Liver (tissue), 9 donors: ENCODE data around the gene AKAP7. TPM values are rescaled to one million over a fixed set of nuclear protein-coding genes. Genes with fewer than 3 reads are reported as not detected.

Source experiments
- DNase-seq: peaks from one replicate; pipeline ENCODE4 v3.0.0-alpha.2; 2017; ENCODE audit warnings: low spot score
- H3K27ac ChIP-seq, 2 donors: one replicate each; pipeline ENCODE4 v1.7.0; 2013; ENCODE audit warnings: inconsistent platforms in 2 of 2, low read length in 2 of 2, control low read depth in 1 of 2, low read depth in 1 of 2, mild to moderate bottlenecking in 1 of 2
- H3K27me3 ChIP-seq, 4 donors: one replicate each; pipeline versions ENCODE4 v1.6.1 to v1.7.0; 2013; ENCODE audit warnings: low read length in 3 of 4, inconsistent platforms in 1 of 4, mild to moderate bottlenecking in 1 of 4, moderate library complexity in 1 of 4; ENCODE audit not compliant: control insufficient read depth in 4 of 4, insufficient read depth in 4 of 4
- H3K36me3 ChIP-seq, 4 donors: one replicate each; pipeline versions ENCODE4 v1.6.1 to v1.7.0; 2013; ENCODE audit warnings: low read length in 3 of 4, mild to moderate bottlenecking in 3 of 4, low read depth in 1 of 4, moderate library complexity in 1 of 4; ENCODE audit not compliant: control insufficient read depth in 4 of 4, insufficient read depth in 3 of 4
- H3K4me1 ChIP-seq, 4 donors: one replicate each; pipeline versions ENCODE4 v1.6.1 to v1.7.0; 2013; ENCODE audit warnings: low read length in 3 of 4, mild to moderate bottlenecking in 3 of 4, moderate library complexity in 1 of 4; ENCODE audit not compliant: control insufficient read depth in 4 of 4, insufficient read depth in 4 of 4
- H3K4me3 ChIP-seq, 3 donors: one replicate each; pipeline versions ENCODE4 v1.6.1 to v1.7.0; 2013; ENCODE audit warnings: low read length in 3 of 3, control low read depth in 1 of 3, low read depth in 1 of 3, mild to moderate bottlenecking in 1 of 3
- H3K9ac ChIP-seq, 2 donors: one replicate each; pipeline ENCODE4 v1.7.0; 2013; ENCODE audit warnings: low read length in 2 of 2, mild to moderate bottlenecking in 2 of 2, moderate library complexity in 2 of 2, control low read depth in 1 of 2, low read depth in 1 of 2
- H3K9me3 ChIP-seq, 4 donors: one replicate each; pipeline versions ENCODE4 v1.6.1 to v1.7.0; 2013; ENCODE audit warnings: low read length in 3 of 4; ENCODE audit not compliant: control insufficient read depth in 4 of 4
- ATF3 ChIP-seq: IDR thresholded peaks from 2 replicates; pipeline ENCODE4 v1.6.1; 2016; ENCODE audit warnings: antibody characterized with exemption
- FOXA1 ChIP-seq: IDR thresholded peaks from 2 replicates; pipeline ENCODE4 v1.6.1; 2016; ENCODE audit warnings: antibody characterized with exemption
- FOXA2 ChIP-seq: IDR thresholded peaks from 2 replicates; pipeline ENCODE4 v1.6.1; 2016; ENCODE audit warnings: antibody characterized with exemption
- GABPA ChIP-seq, 2 donors: IDR thresholded peaks in 1 of 2; conservative IDR thresholded peaks in 1 of 2; 2 replicates each; pipeline ENCODE4 v1.6.1; 2016; ENCODE audit warnings: antibody characterized with exemption in 2 of 2, mild to moderate bottlenecking in 1 of 2, moderate library complexity in 1 of 2
- HNF4A ChIP-seq, 2 donors: conservative IDR thresholded peaks; 2 replicates each; pipeline ENCODE4 v1.6.1; 2016; ENCODE audit warnings: antibody characterized with exemption in 2 of 2, mild to moderate bottlenecking in 2 of 2
- HNF4G ChIP-seq: IDR thresholded peaks from 2 replicates; pipeline ENCODE4 v1.6.1; 2016; ENCODE audit warnings: antibody characterized with exemption
- JUND ChIP-seq, 2 donors: IDR thresholded peaks; 2 replicates each; pipeline ENCODE4 v1.6.1; 2016; ENCODE audit warnings: antibody characterized with exemption in 2 of 2
- MAX ChIP-seq: IDR thresholded peaks from 2 replicates; pipeline ENCODE4 v1.6.1; 2016; ENCODE audit warnings: antibody characterized with exemption
- NR2F2 ChIP-seq: IDR thresholded peaks from 2 replicates; pipeline ENCODE4 v1.6.1; 2016; ENCODE audit warnings: antibody characterized with exemption
- RAD21 ChIP-seq, 2 donors: IDR thresholded peaks; 2 replicates each; pipeline ENCODE4 v1.6.1; 2016; ENCODE audit warnings: antibody characterized with exemption in 2 of 2, mild to moderate bottlenecking in 2 of 2
- REST ChIP-seq: IDR thresholded peaks from 2 replicates; pipeline ENCODE4 v1.6.1; 2016; ENCODE audit warnings: antibody characterized with exemption, mild to moderate bottlenecking
- RXRA ChIP-seq, 2 donors: IDR thresholded peaks; 2 replicates each; pipeline ENCODE4 v1.6.1; 2017 to 2018; ENCODE audit warnings: antibody characterized with exemption in 2 of 2, mild to moderate bottlenecking in 1 of 2
- SP1 ChIP-seq: IDR thresholded peaks from 2 replicates; pipeline ENCODE4 v1.6.1; 2018; ENCODE audit warnings: antibody characterized with exemption, mild to moderate bottlenecking
- TAF1 ChIP-seq: conservative IDR thresholded peaks from 2 replicates; pipeline ENCODE4 v1.6.1; 2016; ENCODE audit warnings: antibody characterized with exemption, mild to moderate bottlenecking
- YY1 ChIP-seq: IDR thresholded peaks from 2 replicates; pipeline ENCODE4 v1.6.1; 2016; ENCODE audit warnings: antibody characterized with exemption, mild to moderate bottlenecking
- WGBS: extraction: QIAGEN DNeasy Blood & Tissue Kit; methylation state at CpG from one replicate; pipeline ENCODE4 v1.1.7; 2013; 5-methylcytosine and 5-hydroxymethylcytosine counted together
- polyA plus RNA-seq, 2 donors: library from polyadenylated mRNA; stranded (reverse) in 1 of 2; unstranded in 1 of 2; fragments of 200-250 nt in 1 of 2; fragments of >200 nt in 1 of 2; fragmentation: Nextera tagmentation in 1 of 2; extraction: Ambion mirVana in 1 of 2; gene quantifications; one replicate each; pipeline versions ENCODE4 v1.2.1 to v1.2.3, GENCODE V29; 2013 to 2015
- total RNA-seq, 2 donors: library from RNA; depleted of rRNA; stranded (reverse); fragments of >200 nt; gene quantifications; one replicate each; pipeline ENCODE4 v1.2.3, GENCODE V29; 2014
- TF ChIP-seq, protein P1 (sequence below): IDR thresholded peaks from 2 replicates; pipeline ENCODE4 v1.6.1; 2016; ENCODE audit warnings: antibody characterized with exemption
- TF ChIP-seq, protein P2 (sequence below): fragments of 150-350 bp; IDR thresholded peaks from 2 replicates; pipeline ENCODE4 v1.5.1; 2017; ENCODE audit warnings: improper control_type of control experiment, low read depth, low read length; ENCODE audit not compliant: missing input control
- donor health status: healthy.
- donor health status: healthy.
- donor health status: healthy.
- donor health status: healthy.
- donor health status: healthy.

The AKAP7 gene
- total and polyA plus RNA-seq, 4 donors, result 7.9 to 25.4 (median 17.7) TPM

DNA sequence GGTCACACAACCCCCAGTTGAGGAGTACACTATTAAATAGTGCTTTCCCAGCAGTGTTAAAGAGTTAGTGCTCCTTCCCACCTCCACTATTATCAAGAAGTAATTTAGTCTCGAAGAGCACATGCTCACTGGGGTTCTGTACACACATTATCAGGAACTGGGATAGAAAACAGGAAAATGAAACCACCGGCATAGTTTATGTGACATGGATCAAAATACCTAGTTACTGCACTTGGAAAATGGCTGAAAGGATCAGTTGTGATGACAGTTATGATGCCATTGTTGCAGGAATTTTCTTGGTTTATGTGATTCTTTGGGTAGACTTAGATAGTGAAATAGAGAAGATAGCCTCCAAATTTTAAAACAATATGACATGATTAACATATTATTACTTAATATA, 152.9 kb downstream of the AKAP7 start:
- WGBS, result 83% methylated on average over 2 of the region's 2 CpGs
- peaks cover 0 to under 1% (median 0%) of the 10 kb centered on the region in 4 donors for H3K4me1 ChIP-seq
- no peaks in the 10 kb centered on the region for H3K9me3 ChIP-seq
- no peak overlapping the region for H3K9ac ChIP-seq
- H3K27ac ChIP-seq, result no peak overlapping the region
- no peak for TF ChIP-seq REST
- TF ChIP-seq, protein P1, sequence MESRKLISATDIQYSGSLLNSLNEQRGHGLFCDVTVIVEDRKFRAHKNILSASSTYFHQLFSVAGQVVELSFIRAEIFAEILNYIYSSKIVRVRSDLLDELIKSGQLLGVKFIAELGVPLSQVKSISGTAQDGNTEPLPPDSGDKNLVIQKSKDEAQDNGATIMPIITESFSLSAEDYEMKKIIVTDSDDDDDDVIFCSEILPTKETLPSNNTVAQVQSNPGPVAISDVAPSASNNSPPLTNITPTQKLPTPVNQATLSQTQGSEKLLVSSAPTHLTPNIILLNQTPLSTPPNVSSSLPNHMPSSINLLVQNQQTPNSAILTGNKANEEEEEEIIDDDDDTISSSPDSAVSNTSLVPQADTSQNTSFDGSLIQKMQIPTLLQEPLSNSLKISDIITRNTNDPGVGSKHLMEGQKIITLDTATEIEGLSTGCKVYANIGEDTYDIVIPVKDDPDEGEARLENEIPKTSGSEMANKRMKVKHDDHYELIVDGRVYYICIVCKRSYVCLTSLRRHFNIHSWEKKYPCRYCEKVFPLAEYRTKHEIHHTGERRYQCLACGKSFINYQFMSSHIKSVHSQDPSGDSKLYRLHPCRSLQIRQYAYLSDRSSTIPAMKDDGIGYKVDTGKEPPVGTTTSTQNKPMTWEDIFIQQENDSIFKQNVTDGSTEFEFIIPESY, result no peak
- TF ChIP-seq MAX, result no peak
- no peak for TF ChIP-seq ATF3
- TF ChIP-seq RAD21 (IDR thresholded peaks at IDR 0.05), result no peak
- TF ChIP-seq, protein P2, sequence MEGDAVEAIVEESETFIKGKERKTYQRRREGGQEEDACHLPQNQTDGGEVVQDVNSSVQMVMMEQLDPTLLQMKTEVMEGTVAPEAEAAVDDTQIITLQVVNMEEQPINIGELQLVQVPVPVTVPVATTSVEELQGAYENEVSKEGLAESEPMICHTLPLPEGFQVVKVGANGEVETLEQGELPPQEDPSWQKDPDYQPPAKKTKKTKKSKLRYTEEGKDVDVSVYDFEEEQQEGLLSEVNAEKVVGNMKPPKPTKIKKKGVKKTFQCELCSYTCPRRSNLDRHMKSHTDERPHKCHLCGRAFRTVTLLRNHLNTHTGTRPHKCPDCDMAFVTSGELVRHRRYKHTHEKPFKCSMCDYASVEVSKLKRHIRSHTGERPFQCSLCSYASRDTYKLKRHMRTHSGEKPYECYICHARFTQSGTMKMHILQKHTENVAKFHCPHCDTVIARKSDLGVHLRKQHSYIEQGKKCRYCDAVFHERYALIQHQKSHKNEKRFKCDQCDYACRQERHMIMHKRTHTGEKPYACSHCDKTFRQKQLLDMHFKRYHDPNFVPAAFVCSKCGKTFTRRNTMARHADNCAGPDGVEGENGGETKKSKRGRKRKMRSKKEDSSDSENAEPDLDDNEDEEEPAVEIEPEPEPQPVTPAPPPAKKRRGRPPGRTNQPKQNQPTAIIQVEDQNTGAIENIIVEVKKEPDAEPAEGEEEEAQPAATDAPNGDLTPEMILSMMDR, result no peak
- no peak for TF ChIP-seq NR2F2
- no peak for TF ChIP-seq YY1
- no peak for TF ChIP-seq SP1
- TF ChIP-seq FOXA2, result no peak
- no peak for TF ChIP-seq GABPA (IDR thresholded peaks at IDR 0.05 in 1 of 2, conservative IDR thresholded peaks at IDR 0.05 in 1 of 2)
- no peak for TF ChIP-seq JUND (IDR thresholded peaks at IDR 0.05)
- TF ChIP-seq TAF1, result no peak
- TF ChIP-seq HNF4G, result no peak
- TF ChIP-seq FOXA1, result no peak
- TF ChIP-seq RXRA (IDR thresholded peaks at IDR 0.05), result no peak
- no peak for TF ChIP-seq HNF4A (conservative IDR thresholded peaks at IDR 0.05)
- H3K4me3 ChIP-seq, result no peak overlapping the region
- no peaks in the 10 kb centered on the region for H3K36me3 ChIP-seq
- no peaks in the 10 kb centered on the region for H3K27me3 ChIP-seq
- DNase-seq, result no peak

GRCh38 chr6:131290955-131291354, 155.7 kb downstream of the AKAP7 start:
- no peak for DNase-seq
- WGBS, result 98% methylated on average over 4 of the region's 4 CpGs
- Histone ChIP-seq H3K27ac (no peak overlapping the region), H3K36me3 (no peaks in the 10 kb centered on the region), H3K4me1 (no peaks in the 10 kb centered on the region), H3K27me3 (no peaks in the 10 kb centered on the region), H3K9me3 (no peaks in the 10 kb centered on the region), H3K4me3 (no peak overlapping the region), H3K9ac (no peak overlapping the region)
- TF ChIP-seq FOXA1 (no peak), NR2F2 (no peak), JUND (IDR thresholded peaks at IDR 0.05) (no peak), YY1 (no peak)
- TF ChIP-seq, protein P1, result no peak
- TF ChIP-seq, protein P2, result no peak
